GM21825 (cell line): ENCODE data around the gene TMEM235.
A peak's percentile ranks its signal among the peaks of the same experiment; 100 is the strongest.

Experiments used
- ATAC-seq: cut with Tn5 transposase; IDR thresholded peaks from one replicate; pipeline ENCODE4 v1.9.1; 2021; ENCODE audit warnings: mild to moderate bottlenecking, moderate library complexity; ENCODE audit not compliant: unreplicated experiment

TMEM235 gene

DNA sequence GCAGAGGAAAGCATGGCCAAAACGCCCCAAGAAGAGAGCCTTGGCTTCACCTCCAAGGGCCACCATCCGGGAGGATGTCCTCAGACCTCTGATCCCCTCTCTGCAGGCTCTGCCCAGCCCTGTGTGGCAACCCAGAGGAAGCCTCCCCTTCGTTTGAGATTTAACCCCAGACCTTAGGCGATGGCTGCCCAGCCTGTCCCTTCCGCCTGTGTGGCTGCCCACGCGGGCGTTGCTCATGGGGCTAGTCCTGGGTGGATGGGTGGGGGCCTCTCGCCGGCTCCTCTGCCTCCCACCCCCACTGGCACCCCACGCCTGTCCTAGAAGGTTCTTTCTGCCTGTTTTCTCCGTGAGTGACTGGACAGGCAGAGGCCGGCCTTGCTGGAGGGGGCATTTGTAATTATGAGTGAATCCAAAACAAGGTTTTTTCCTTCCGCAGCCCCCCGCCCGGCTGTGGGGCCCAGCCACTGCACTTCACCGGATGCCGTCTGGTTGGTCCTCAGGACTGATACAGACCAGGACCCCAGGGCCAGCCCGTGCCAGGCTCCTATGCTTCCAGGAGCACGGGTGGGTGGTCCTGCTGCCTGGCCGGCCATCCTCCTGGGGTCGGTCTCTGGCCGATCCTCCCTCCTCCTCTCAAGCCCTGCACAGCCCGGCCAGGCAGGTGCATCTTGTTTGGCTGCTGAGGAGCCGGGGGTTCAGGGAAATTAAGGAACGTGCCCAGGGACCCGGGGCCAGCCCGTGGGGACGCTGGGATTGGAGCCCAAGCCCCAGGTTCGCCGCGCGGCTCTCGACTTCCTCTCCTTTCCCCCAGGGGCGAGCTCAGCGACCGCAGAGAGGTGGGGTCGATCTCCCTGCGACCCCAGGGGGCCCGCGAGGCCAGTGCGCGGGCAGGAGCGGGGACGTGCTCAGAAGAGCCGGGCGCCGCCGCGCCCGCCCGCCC is at the start of gene TMEM235:
Gene TMEM235, plus strand, starts transcription at position 636 of the 940 bp plus-strand sequence. CDS start 393 bp downstream, outside the sequence.
- no peak for ATAC-seq

DNA sequence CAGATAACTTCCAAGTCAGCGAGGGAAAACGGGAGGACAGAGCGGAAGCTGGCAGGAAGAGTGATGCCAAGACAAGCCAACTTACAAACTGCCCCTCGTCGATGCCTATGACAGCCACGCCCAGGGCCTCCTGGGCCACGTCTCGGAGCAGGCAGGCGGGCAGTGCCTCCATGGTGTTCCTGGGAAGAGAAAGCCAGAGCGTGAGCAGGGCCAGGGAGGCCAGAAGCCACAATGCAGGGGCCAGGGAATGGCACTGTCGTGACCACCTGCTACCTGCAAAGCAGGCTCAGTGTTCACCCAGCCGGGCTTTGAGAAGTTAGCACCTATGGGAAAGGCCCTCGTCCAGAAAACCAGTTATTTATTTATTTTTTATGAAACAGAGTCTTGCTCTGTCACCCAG is 48.9 kb upstream of the TMEM235 start:
- ATAC-seq, result no peak

DNA sequence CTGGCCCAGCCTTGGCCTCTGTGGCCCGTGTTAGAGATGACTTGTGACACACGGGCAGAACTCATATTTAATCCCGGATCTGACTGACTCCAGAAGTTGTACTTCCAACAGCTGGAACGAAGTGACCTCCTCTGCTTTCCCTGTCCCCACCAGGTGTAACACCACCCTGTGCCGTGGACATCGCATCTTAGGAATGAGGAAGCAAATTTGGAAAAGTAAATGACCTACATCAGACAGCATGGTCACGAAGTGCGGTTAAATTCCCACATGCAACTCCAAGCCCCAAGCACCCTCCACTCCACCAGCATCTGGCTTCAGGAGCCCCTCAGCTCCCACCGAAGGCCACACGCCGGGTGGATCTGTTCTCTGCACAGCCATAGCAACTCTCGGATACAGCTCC is 47.5 kb upstream of the TMEM235 start:
- no peak for ATAC-seq

DNA sequence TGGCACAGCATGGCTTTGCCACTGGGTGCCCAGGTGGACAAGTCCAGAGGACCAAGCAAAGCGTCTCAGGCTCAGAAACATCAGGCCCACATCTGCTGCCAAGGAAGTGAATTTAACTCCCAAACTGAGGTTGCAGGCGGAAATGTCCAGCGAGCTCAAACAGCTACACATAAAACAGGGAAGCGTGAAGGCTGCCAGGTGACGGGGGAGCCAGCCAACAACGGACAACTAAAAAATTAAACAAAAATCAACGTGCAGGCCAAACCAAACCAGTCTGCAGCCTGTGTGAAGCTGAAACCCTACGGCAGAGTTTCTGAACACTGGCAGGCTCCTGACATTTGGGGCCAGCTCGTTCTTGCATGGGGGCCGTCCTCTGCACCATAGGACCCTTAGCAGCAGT is 47.1 kb upstream of the TMEM235 start:
- no peak for ATAC-seq

DNA sequence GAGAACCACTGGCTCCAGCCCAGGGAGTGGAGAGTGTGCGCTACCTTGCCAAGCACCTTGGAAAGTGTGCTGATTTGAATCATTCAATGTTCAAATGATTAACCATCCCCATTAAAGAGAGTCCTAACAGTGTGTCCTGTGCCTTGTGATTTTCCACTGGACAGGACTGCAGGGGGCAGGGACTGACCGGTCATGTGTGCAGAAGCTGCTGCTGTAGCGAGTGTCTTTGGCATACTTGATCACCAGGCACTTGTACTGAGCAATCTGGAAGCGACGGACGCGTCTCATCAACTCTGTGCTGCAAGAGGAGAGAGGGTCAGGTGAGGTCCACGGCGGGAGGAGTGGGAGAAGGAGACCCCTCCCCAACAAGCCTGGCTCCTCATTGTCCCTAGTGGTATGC is 46.6 kb upstream of the TMEM235 start:
- no peak for ATAC-seq

DNA sequence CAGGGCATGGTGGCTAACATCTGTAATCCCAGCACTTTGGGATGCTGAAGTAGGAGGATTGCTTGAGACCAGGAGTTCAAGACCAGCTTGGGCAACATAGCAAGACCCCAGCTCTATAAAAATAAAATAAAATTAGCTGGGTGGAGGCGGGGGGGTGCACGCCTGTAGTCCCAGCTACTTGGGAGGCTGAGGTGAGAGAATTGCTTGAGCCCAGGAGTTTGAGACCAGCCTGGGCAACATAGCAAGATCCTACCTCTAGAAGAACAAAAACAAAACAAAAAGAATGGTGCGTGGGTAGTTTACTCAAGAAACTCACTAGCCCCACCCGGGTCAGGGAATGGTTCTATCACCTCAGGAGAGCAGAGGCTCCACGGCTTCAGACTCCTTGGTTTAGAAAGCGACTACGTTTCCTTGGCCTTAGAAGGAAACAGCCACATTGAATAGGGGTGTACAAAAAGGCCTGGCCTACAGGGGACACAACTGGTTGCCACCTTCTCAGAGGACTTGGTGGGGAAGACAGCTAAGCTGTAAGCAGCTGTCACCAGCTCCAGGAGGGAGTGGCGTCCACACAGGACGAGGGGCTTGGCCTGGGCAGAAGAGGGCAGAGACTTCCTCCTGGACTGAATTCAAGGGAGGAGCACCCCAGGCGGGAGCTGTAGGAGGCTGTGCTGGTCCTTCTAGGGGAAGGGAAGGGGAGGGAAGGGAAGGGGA is 45.3 kb upstream of the TMEM235 start:
- ATAC-seq, result no peak

DNA sequence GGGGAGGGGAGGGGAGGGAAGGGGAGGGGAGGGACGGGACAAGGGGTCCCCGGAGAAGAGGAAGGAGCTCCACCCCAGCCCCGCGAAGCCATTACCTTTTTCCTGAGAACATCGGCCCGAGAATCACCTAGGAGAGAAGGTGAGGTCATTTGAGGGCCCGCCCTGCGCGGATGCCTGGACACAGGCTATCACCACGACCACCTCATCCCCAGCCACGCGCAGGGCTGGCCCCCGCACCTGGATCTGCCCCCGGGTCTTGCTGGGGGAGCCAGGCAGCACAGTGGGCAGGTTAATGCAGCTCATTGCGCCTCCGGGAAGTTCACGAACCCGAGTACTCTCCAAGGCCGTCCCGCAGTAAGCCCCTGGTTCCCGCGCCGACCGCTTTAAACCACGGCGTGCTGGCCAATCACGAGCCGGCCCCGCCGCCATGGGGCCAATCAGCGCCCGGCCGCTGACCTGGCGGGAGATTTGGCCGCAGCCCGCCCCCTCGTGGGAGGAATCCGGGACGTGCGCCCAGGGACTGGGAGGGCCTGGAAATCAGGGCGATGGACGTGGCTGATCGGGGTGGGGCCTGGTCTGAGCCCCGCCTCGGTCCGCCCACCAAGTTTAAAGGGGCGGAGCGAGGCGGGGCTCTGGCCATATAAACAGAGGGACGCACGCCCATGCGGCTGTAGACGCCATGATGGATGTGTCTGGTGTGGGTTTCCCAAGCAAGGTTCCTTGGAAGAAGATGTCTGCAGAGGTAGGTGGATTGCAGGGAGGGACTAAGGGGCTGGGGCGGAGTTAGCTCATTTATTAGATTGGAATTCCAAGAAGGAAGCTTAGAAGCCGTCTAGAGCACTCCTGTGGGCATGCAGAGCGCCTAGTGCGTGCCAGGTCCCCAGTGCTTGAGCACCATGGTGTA is 44.5 kb upstream of the TMEM235 start, which contains the start of the genes AFMID and TK1:
Gene AFMID, plus strand, starts transcription at position 671 of the 904 bp plus-strand sequence. Its CDS starts 9 bp downstream, at position 680.
Gene TK1, minus strand, starts transcription at position 361 of the 904 bp plus-strand sequence. Its CDS starts 58 bp downstream, at position 303.
- ATAC-seq, result peak; percentile 93

DNA sequence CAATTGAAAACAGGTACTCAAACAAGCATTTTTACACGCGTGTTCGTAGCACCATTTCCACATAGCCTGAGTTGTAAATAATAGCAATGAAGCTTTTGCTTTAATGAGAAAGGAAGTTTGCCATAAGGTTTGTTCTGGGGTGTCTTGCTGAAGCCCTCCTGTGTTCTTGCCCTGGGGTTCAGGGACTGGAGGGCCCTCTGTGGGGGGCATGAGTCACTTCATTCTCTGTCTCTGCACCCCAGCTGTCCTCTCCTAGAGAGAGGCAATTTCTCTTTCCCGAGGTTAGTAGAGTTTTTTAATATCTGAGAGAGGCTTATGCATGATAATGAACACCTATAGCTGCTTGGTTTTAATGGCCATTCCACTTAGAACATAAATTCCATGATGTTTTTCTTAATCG is 34.7 kb upstream of the TMEM235 start:
- no peak for ATAC-seq

DNA sequence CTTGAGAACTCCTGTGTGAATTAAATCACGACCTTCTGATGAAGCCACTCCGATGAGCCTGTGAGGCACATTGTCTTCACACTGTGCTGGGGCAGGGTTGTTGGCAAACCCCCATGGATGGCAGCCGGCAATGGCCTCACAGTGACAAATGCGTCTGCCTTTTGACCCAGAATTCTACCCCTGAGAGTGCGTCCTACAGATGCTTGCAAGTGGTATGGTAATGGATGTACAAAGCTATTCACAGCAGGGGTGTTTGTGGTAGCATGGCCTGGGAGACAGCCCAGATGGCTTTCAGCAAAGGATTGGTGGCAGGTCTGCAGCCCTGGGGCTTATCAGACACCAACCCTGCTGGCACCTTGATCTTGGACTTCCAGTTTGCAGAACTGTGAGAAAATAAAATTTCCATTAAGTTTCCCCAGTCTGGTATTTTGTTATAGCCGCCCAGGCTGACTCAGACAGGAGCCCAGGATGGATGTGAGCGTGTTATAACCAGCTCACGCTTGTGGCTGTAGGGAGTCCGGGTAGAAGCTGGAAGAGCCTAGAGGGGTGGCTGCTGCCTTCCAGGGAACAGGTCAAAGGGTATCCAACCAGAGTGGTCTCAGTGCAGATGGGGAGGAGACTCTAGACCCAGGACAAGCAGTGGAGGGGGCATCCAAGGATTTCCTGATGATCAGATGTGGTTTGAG is 34.1 kb upstream of the TMEM235 start:
- ATAC-seq, result no peak

DNA sequence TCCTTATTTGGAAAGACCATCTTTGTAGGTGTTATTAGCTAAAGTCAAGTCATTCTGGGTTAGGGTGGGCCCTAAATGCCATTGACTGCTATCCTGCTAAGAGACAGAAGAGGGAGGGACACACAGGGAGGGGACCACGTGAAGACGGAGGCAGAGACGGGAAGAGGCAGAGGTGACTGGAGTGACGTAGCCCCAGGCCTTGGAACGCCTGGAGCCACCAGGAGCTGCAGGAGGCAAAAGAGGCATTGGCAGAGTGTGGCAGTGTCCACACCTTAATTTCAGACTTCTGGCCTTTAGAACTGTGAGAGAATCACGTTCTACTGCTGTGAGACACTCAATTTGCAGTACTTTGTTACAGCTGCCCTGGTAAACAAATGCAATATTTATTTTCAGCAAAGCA is 31.0 kb upstream of the TMEM235 start:
- ATAC-seq, result no peak

DNA sequence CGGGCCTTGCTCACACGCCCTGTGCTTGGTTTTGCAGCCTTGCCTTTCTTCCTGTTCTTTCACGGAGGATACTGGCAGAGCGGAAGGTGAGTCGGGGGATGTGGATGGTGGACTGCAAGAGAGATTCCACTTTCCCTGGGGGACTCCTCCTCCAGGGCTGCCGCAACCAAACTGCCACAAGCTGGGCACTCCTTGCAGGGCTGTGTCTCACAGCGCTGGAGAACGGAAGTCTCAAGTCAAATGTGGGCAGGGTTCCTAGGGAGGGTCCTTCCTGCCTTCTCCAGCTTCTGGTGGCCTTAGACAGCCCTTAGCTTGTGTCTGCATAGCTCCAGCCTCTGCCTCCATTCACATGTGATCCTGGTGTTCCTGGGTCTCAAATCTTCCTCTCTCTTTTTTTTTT is 28.8 kb upstream of the TMEM235 start:
- no peak for ATAC-seq

DNA sequence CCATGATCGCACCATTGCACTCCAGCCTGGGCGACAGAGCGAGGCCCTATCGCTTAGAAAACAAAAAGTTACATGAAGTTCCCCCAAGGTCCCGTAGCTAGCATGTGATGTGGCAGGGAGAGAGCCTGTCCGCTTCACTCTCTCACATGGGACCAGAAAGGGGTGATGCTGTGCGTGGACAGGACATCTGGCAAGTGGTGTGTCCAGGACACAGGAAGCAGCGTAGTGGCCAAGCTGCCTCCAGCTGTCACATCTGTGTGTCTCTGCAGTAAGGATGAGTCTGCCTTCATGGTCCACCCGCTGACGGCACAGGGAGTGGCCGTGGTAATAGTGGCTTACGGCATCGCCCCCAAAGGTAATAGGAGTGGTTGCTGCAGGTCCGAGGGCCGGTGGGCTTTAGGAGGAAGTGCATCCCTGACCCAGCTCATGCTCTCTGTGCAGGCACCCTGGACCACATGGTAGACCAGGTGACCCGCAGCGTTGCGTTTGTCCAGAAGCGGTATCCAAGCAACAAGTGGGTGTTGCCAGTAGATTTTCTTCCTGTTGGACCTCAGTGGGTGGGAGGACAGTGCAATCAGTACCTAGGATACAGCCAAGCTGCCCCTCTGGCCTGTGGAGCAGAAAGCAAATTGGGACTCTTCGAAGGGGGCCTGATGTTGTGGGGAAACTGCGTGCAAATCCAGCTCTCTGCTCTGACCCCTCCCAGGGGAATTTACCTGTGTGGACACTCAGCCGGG is 26.9 kb upstream of the TMEM235 start:
- no peak for ATAC-seq

DNA sequence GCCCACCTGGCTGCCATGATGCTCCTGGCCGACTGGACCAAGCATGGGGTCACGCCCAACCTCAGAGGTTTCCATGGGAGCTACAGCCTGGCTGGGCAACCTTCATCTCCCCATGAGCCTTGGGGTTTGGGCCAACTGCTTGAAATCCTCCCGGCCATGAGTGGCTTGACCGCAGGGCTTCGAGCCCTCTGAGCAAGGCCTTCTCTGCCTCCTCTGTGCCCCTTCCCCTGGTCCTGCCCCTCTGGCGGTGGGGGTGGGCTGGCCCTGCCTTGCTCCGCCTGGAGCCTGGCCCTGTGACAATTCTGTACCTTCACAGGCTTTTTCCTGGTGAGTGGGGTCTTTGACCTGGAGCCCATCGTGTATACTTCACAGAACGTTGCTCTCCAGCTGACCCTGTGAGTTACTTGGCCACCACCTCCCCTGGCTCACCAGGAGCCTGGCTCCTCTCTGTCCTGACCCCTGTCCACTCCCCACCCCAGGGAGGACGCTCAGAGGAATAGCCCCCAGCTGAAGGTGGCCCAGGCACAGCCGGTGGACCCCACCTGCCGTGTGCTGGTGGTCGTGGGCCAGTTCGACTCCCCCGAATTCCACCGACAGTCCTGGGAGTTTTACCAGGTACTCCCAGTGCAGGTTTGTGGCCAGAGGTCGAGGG is 26.2 kb upstream of the TMEM235 start:
- no peak for ATAC-seq

DNA sequence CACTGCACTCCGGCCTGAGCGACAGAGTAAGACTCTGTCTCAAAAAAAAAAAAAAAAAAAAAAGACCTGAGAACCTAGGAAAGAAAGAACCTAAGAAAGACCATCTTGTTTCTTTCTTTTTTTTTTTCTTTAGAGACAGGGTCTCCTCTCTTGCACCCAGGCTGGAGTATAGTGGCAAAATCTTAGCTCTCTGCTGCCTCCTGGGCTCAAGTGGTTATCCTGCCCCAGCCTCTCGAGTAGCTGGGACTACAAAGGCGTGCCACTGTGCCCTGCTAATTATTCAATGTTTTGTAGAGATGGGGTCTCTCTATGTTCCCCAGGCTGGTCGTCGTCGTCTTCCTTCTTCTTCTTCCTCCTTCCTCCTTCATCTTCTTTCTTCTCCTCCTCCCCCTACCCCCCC is 25.1 kb upstream of the TMEM235 start:
- ATAC-seq, result no peak

DNA sequence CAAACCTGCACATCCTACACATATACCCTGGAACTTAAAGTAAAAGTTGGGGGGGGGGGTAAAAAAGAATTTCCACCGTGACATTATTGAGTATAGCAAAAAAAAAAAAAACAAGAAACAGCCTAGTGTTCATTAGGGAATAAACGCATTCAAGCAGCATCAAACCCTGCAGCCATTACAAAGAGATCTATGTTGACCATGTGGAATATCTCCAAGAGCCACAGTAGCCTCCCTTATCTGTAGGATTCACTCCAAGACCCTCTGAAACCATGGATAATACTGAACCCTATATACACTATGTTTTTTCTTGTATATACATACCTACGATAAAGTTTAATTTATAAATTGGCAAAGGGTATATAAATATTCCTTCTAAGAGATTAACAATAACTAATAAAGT is 22.9 kb upstream of the TMEM235 start:
- ATAC-seq, result no peak

DNA sequence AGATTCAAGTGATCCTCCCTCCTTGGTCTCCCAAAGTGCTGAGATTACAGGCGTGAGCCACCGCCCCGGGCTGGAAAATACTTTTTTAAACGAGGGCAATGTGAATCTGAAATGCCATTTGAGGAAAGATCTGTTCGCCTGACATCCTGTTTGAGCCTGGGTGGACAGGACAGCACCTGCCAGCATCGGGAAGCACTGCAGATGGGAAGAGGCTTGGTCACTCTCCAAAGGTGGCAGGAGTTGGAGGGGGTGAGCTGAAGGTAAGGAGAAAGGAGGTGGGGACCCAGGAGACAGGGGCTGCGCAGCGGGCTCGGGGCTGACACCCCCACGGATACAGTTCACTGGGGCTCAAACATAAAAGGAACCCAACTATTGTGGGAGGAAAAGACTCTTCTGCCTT is 21.3 kb upstream of the TMEM235 start:
- no peak for ATAC-seq

DNA sequence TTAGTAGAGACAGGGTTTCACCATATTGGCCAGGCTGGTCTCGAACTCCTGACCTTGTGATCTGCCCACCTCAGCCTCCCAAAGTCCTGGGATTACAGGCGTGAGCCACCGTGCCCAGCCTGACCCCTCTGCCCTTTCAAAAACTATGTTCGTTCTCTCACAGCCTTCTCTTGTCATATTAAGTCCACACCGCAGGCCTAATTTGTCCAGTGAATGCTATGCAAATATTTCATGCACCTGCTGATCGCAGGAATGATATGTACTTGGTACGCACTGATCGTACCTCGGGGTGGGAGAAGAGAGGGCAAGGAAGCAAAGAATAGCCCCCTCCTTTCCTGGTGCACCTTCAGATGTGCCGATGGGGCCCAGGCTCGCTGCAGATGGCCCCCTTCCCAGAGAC is 20.4 kb upstream of the TMEM235 start:
- ATAC-seq, result no peak

DNA sequence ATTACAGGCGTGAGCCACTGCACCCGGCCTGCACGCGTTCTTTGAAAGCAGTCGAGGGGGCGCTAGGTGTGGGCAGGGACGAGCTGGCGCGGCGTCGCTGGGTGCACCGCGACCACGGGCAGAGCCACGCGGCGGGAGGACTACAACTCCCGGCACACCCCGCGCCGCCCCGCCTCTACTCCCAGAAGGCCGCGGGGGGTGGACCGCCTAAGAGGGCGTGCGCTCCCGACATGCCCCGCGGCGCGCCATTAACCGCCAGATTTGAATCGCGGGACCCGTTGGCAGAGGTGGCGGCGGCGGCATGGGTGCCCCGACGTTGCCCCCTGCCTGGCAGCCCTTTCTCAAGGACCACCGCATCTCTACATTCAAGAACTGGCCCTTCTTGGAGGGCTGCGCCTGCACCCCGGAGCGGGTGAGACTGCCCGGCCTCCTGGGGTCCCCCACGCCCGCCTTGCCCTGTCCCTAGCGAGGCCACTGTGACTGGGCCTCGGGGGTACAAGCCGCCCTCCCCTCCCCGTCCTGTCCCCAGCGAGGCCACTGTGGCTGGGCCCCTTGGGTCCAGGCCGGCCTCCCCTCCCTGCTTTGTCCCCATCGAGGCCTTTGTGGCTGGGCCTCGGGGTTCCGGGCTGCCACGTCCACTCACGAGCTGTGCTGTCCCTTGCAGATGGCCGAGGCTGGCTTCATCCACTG is 17.3 kb upstream of the TMEM235 start, which contains the start of gene BIRC5:
Gene BIRC5, plus strand, starts transcription at position 238 of the 690 bp plus-strand sequence. Its CDS starts 64 bp downstream, at position 302.
- ATAC-seq, result peak; percentile 92
